Endothelial cell (in vitro differentiated cells): ENCODE results near the gene NAV2. TPM values are rescaled to one million over a fixed set of nuclear protein-coding genes. Genes with fewer than 3 reads are reported as not detected.

Source experiments
- DNase-seq: peaks from one replicate; pipeline ENCODE4 v3.0.0; 2021; ENCODE audit warnings: low spot score
- H3K27ac Mint-ChIP-seq: one replicate; pipeline ENCODE4 v1.8.0; 2021; ENCODE audit warnings: mixed read lengths, inconsistent platforms; ENCODE audit not compliant: unreplicated experiment
- H3K27me3 Mint-ChIP-seq: one replicate; pipeline ENCODE4 v1.8.0; 2021; ENCODE audit warnings: mild to moderate bottlenecking, moderate library complexity, mixed read lengths, inconsistent platforms; ENCODE audit not compliant: unreplicated experiment
- H3K36me3 Mint-ChIP-seq: one replicate; pipeline ENCODE4 v1.8.0; 2021; ENCODE audit warnings: mild to moderate bottlenecking, low read depth, mixed read lengths, inconsistent platforms; ENCODE audit not compliant: unreplicated experiment
- H3K4me1 Mint-ChIP-seq: one replicate; pipeline ENCODE4 v1.8.0; 2021; ENCODE audit warnings: mild to moderate bottlenecking, mixed read lengths, inconsistent platforms; ENCODE audit not compliant: unreplicated experiment
- H3K4me3 Mint-ChIP-seq: one replicate; pipeline ENCODE4 v1.8.0; 2021; ENCODE audit warnings: mild to moderate bottlenecking, mixed read lengths, inconsistent platforms; ENCODE audit not compliant: unreplicated experiment
- H3K9me3 Mint-ChIP-seq: one replicate; pipeline ENCODE4 v1.8.0; 2021; ENCODE audit warnings: mixed read lengths, inconsistent platforms; ENCODE audit not compliant: unreplicated experiment
- total RNA-seq: library from RNA; stranded (reverse); fragmentation: NEBNext Ultra II Directional; extraction: Animal tissue kit (Norgen Biotek cat#: 25700); gene quantifications from one replicate; pipeline ENCODE4 v1.2.1, GENCODE V29; 2021; ENCODE audit not compliant: unreplicated experiment
- TF ChIP-seq, protein P1 (sequence below): fragments of 200-600 bp; sonication (generic); IDR thresholded peaks from one replicate; pipeline ENCODE4 v1.5.0; 2021; ENCODE audit warnings: antibody characterized with exemption; ENCODE audit not compliant: unreplicated experiment

The NAV2 gene
- total RNA-seq, 1 donor from 2014 or later = 15.6 TPM

DNA sequence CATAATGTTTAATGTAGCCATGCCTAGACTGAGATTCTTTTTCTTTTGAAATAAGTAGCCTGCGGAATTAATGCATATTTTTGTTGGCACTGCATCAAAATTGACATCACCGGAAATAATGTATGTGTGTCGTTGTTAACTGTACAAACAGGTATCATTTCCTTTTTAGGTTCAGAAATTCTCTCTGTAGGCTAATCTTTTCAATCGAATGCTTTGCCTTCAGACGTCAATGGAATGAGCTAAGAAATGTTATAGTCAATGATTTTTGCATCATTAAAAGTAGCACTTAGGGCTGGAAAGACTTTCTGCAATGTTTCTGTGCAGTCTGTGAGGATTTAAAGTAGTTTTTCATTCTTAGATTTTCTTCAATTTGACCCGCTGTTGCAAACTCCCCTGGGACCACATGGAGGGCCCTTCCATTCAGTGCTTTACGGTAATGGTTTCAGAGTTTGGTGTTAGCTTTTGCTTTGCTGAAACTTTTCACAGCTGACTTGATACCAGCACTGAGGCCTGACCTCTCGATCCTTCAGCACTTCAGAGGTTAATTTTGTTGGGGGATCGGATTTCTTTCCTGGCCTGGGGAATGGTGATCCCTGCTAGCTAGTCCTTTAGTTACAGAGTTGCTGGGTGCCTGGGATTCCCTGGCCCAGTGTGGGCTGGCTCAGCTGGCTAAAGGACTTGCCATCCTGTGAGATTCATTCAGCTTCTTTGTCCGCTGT is 309.9 kb downstream of the NAV2 start:
- DNase-seq = peak; percentile 36
- Mint-ChIP-seq H3K27ac (peak overlapping the region; percentile 34), H3K36me3 (no peaks in the 10 kb centered on the region), H3K4me1 (peaks cover 37% of the 10 kb centered on the region), H3K4me3 (peak overlapping the region; percentile 87), H3K27me3 (peaks cover 2% of the 10 kb centered on the region), H3K9me3 (no peaks in the 10 kb centered on the region)
- TF ChIP-seq, protein P1, sequence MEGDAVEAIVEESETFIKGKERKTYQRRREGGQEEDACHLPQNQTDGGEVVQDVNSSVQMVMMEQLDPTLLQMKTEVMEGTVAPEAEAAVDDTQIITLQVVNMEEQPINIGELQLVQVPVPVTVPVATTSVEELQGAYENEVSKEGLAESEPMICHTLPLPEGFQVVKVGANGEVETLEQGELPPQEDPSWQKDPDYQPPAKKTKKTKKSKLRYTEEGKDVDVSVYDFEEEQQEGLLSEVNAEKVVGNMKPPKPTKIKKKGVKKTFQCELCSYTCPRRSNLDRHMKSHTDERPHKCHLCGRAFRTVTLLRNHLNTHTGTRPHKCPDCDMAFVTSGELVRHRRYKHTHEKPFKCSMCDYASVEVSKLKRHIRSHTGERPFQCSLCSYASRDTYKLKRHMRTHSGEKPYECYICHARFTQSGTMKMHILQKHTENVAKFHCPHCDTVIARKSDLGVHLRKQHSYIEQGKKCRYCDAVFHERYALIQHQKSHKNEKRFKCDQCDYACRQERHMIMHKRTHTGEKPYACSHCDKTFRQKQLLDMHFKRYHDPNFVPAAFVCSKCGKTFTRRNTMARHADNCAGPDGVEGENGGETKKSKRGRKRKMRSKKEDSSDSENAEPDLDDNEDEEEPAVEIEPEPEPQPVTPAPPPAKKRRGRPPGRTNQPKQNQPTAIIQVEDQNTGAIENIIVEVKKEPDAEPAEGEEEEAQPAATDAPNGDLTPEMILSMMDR = no peak

- no peak for DNase-seq
- no peaks in the 10 kb centered on the region for H3K36me3 Mint-ChIP-seq
- peak overlapping the region; percentile 83 for H3K27ac Mint-ChIP-seq
- H3K9me3 Mint-ChIP-seq = no peaks in the 10 kb centered on the region
- peak overlapping the region; percentile 87 for H3K4me3 Mint-ChIP-seq
- H3K27me3 Mint-ChIP-seq = peaks cover 2% of the 10 kb centered on the region
- peaks cover 33% of the 10 kb centered on the region for H3K4me1 Mint-ChIP-seq
- TF ChIP-seq, protein P1 = no peak
Measured at GRCh38 chr11:20023082-20023426, 310.4 kb downstream of the NAV2 start.

- H3K4me1 Mint-ChIP-seq = peaks cover 33% of the 10 kb centered on the region
- peaks cover 2% of the 10 kb centered on the region for H3K27me3 Mint-ChIP-seq
- no peaks in the 10 kb centered on the region for H3K36me3 Mint-ChIP-seq
- DNase-seq = no peak
- TF ChIP-seq, protein P1 = no peak
- H3K4me3 Mint-ChIP-seq = peak overlapping the region; percentile 45
- H3K27ac Mint-ChIP-seq = no peak overlapping the region
- no peaks in the 10 kb centered on the region for H3K9me3 Mint-ChIP-seq
Measured at GRCh38 chr11:20024172-20024935, 311.7 kb downstream of the NAV2 start.

DNA sequence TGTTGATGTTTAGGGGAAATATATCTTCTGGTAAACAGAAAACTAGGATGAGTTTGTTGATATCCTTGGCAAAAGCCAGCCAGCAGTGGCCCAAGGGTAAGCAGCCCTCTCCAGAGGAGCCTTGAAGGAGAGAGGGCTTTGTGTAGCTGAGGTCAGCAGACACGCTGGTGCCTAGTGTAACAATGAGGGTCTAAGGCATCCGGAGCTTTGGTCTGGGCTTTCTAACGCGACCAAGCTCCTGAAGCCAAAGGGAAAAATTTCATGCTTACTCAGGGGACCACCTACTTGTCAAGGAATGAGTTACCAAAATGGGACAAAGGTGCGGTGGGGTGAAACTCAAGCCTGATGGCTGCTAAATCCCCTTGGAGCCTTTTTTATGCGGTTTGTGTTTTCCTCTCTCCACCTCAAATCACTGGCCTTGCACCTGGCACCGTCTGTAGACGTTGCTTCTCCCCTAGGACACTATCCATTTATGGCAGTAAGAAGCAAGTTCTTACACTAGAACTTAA is 312.7 kb downstream of the NAV2 start:
- Mint-ChIP-seq H3K4me3 (no peak overlapping the region), H3K27ac (no peak overlapping the region), H3K4me1 (peaks cover 37% of the 10 kb centered on the region), H3K27me3 (peaks cover 2% of the 10 kb centered on the region), H3K36me3 (no peaks in the 10 kb centered on the region), H3K9me3 (no peaks in the 10 kb centered on the region)
- no peak for DNase-seq
- TF ChIP-seq, protein P1 = no peak
